ENCODE measurements around the gene CDC25B.

CDC25B gene

GRCh38 chr20:3804781-3805180, 8.7 kb downstream of the CDC25B start:
- Histone ChIP-seq H3K4me2 (ENCODE audit: low read length) (no peak overlapping the region), H4K5ac (ENCODE audit: low read length) (no peak overlapping the region), H2BK5ac (ENCODE audit: low read length) (no peak overlapping the region), H3K36me3 (ENCODE audit: control insufficient read depth, insufficient read depth, low read length) (peaks cover 10% of the 10 kb centered on the region), H3K27ac (ENCODE audit: low read depth, low read length) (no peak overlapping the region), H3K23ac (ENCODE audit: low read length) (no peak overlapping the region), H4K8ac (ENCODE audit: low read depth, low read length) (no peak overlapping the region), H3K18ac (ENCODE audit: low read length) (no peak overlapping the region), H3K56ac (ENCODE audit: low read length) (no peak overlapping the region), H3K79me1 (ENCODE audit: low read length) (no peaks in the 10 kb centered on the region), H3K4ac (ENCODE audit: low read depth, low read length) (no peak overlapping the region), H3K4me3 (ENCODE audit: low read length) (no peak overlapping the region), H3K79me2 (ENCODE audit: control insufficient read depth, insufficient read depth, low read length) (no peaks in the 10 kb centered on the region), H2BK15ac (replicated peaks; ENCODE audit: low read depth) (no peak overlapping the region), H3K4me1 (ENCODE audit: control insufficient read depth, low read depth, low read length) (peaks cover 6% of the 10 kb centered on the region), H3K27me3 (ENCODE audit: insufficient read depth, low read length, poor library complexity) (no peaks in the 10 kb centered on the region), H2BK120ac (ENCODE audit: low read depth, low read length) (no peak overlapping the region), H3K9ac (ENCODE audit: low read length) (no peak overlapping the region), H2AK5ac (ENCODE audit: low read length) (no peak overlapping the region)
- WGBS (ENCODE audit: extremely low coverage, insufficient coverage, low lambda C conversion rate), result no CpG with 5 or more reads among the region's 11 CpGs
- DNase-seq, result no peak

- Histone ChIP-seq H2BK15ac (replicated peaks; ENCODE audit: low read depth) (no peak overlapping the region), H3K36me3 (ENCODE audit: control insufficient read depth, insufficient read depth, low read length) (peaks cover 2% of the 10 kb centered on the region), H2BK5ac (ENCODE audit: low read length) (no peak overlapping the region), H3K79me1 (ENCODE audit: low read length) (no peaks in the 10 kb centered on the region), H4K8ac (ENCODE audit: low read depth, low read length) (no peak overlapping the region), H3K27me3 (ENCODE audit: insufficient read depth, low read length, poor library complexity) (no peaks in the 10 kb centered on the region), H3K79me2 (ENCODE audit: control insufficient read depth, insufficient read depth, low read length) (no peaks in the 10 kb centered on the region), H2BK120ac (ENCODE audit: low read depth, low read length) (no peak overlapping the region), H3K9ac (ENCODE audit: low read length) (no peak overlapping the region), H3K4me2 (ENCODE audit: low read length) (no peak overlapping the region), H3K56ac (ENCODE audit: low read length) (no peak overlapping the region), H3K4ac (ENCODE audit: low read depth, low read length) (no peak overlapping the region), H4K5ac (ENCODE audit: low read length) (no peak overlapping the region), H3K4me1 (ENCODE audit: control insufficient read depth, low read depth, low read length) (no peaks in the 10 kb centered on the region), H3K18ac (ENCODE audit: low read length) (no peak overlapping the region), H2AK5ac (ENCODE audit: low read length) (no peak overlapping the region), H3K4me3 (ENCODE audit: low read length) (no peak overlapping the region), H3K27ac (ENCODE audit: low read depth, low read length) (no peak overlapping the region), H3K23ac (ENCODE audit: low read length) (no peak overlapping the region)
- no peak for DNase-seq
- WGBS (ENCODE audit: extremely low coverage, insufficient coverage, low lambda C conversion rate), result no CpG with 5 or more reads among the region's 3 CpGs
Observed at GRCh38 chr20:3808544-3808943, 12.4 kb downstream of the CDC25B start.

- Histone ChIP-seq H2AK5ac (ENCODE audit: low read length) (no peak overlapping the region), H2BK15ac (replicated peaks; ENCODE audit: low read depth) (no peak overlapping the region), H3K4me2 (ENCODE audit: low read length) (no peak overlapping the region), H2BK5ac (ENCODE audit: low read length) (no peak overlapping the region), H3K79me2 (ENCODE audit: control insufficient read depth, insufficient read depth, low read length) (no peaks in the 10 kb centered on the region), H3K79me1 (ENCODE audit: low read length) (no peaks in the 10 kb centered on the region), H3K4me1 (ENCODE audit: control insufficient read depth, low read depth, low read length) (no peaks in the 10 kb centered on the region), H3K4me3 (ENCODE audit: low read length) (no peak overlapping the region), H3K9ac (ENCODE audit: low read length) (no peak overlapping the region), H3K23ac (ENCODE audit: low read length) (no peak overlapping the region), H3K36me3 (ENCODE audit: control insufficient read depth, insufficient read depth, low read length) (no peaks in the 10 kb centered on the region), H2BK120ac (ENCODE audit: low read depth, low read length) (no peak overlapping the region), H4K5ac (ENCODE audit: low read length) (no peak overlapping the region), H3K18ac (ENCODE audit: low read length) (no peak overlapping the region), H3K4ac (ENCODE audit: low read depth, low read length) (no peak overlapping the region), H3K56ac (ENCODE audit: low read length) (peak overlapping the region; percentile 2), H3K27ac (ENCODE audit: low read depth, low read length) (no peak overlapping the region), H4K8ac (ENCODE audit: low read depth, low read length) (no peak overlapping the region), H3K27me3 (ENCODE audit: insufficient read depth, low read length, poor library complexity) (no peaks in the 10 kb centered on the region)
- no CpG with 5 or more reads among the region's 20 CpGs for WGBS (ENCODE audit: extremely low coverage, insufficient coverage, low lambda C conversion rate)
- DNase-seq, result no peak
Observed at GRCh38 chr20:3811467-3812258, 15.6 kb downstream of the CDC25B start.

- H4K8ac ChIP-seq (ENCODE audit: low read depth, low read length), result no peak overlapping the region
- no peaks in the 10 kb centered on the region for H3K79me2 ChIP-seq (ENCODE audit: control insufficient read depth, insufficient read depth, low read length)
- no peaks in the 10 kb centered on the region for H3K79me1 ChIP-seq (ENCODE audit: low read length)
- H3K36me3 ChIP-seq (ENCODE audit: control insufficient read depth, insufficient read depth, low read length), result no peaks in the 10 kb centered on the region
- WGBS (ENCODE audit: extremely low coverage, insufficient coverage, low lambda C conversion rate), result no CpG with 5 or more reads among the region's 9 CpGs
- no peak overlapping the region for H2BK120ac ChIP-seq (ENCODE audit: low read depth, low read length)
- H2BK15ac ChIP-seq (replicated peaks; ENCODE audit: low read depth), result no peak overlapping the region
- DNase-seq, result no peak
- no peak overlapping the region for H3K23ac ChIP-seq (ENCODE audit: low read length)
- no peak overlapping the region for H3K56ac ChIP-seq (ENCODE audit: low read length)
- H2BK5ac ChIP-seq (ENCODE audit: low read length), result no peak overlapping the region
- no peak overlapping the region for H4K5ac ChIP-seq (ENCODE audit: low read length)
- H3K4me1 ChIP-seq (ENCODE audit: control insufficient read depth, low read depth, low read length), result no peaks in the 10 kb centered on the region
- H2AK5ac ChIP-seq (ENCODE audit: low read length), result no peak overlapping the region
- no peak overlapping the region for H3K4ac ChIP-seq (ENCODE audit: low read depth, low read length)
- no peak overlapping the region for H3K27ac ChIP-seq (ENCODE audit: low read depth, low read length)
- H3K4me3 ChIP-seq (ENCODE audit: low read length), result no peak overlapping the region
- H3K18ac ChIP-seq (ENCODE audit: low read length), result no peak overlapping the region
- H3K9ac ChIP-seq (ENCODE audit: low read length), result no peak overlapping the region
- H3K27me3 ChIP-seq (ENCODE audit: insufficient read depth, low read length, poor library complexity), result no peaks in the 10 kb centered on the region
- H3K4me2 ChIP-seq (ENCODE audit: low read length), result no peak overlapping the region
Observed at GRCh38 chr20:3812259-3812681, 16.2 kb downstream of the CDC25B start.

GRCh38 chr20:3812975-3813847, 17.1 kb downstream of the CDC25B start:
- H3K27me3 ChIP-seq (ENCODE audit: insufficient read depth, low read length, poor library complexity), result no peaks in the 10 kb centered on the region
- DNase-seq, result no peak
- no peak overlapping the region for H2BK5ac ChIP-seq (ENCODE audit: low read length)
- no peak overlapping the region for H3K27ac ChIP-seq (ENCODE audit: low read depth, low read length)
- no peak overlapping the region for H2AK5ac ChIP-seq (ENCODE audit: low read length)
- no peak overlapping the region for H3K4me3 ChIP-seq (ENCODE audit: low read length)
- no peak overlapping the region for H2BK15ac ChIP-seq (replicated peaks; ENCODE audit: low read depth)
- H3K4me2 ChIP-seq (ENCODE audit: low read length), result no peak overlapping the region
- no peak overlapping the region for H3K23ac ChIP-seq (ENCODE audit: low read length)
- no peaks in the 10 kb centered on the region for H3K4me1 ChIP-seq (ENCODE audit: control insufficient read depth, low read depth, low read length)
- no peak overlapping the region for H3K56ac ChIP-seq (ENCODE audit: low read length)
- no peak overlapping the region for H4K8ac ChIP-seq (ENCODE audit: low read depth, low read length)
- WGBS (ENCODE audit: extremely low coverage, insufficient coverage, low lambda C conversion rate), result no CpG with 5 or more reads among the region's 8 CpGs
- H3K79me1 ChIP-seq (ENCODE audit: low read length), result no peaks in the 10 kb centered on the region
- no peaks in the 10 kb centered on the region for H3K79me2 ChIP-seq (ENCODE audit: control insufficient read depth, insufficient read depth, low read length)
- no peak overlapping the region for H3K4ac ChIP-seq (ENCODE audit: low read depth, low read length)
- H3K18ac ChIP-seq (ENCODE audit: low read length), result no peak overlapping the region
- no peak overlapping the region for H2BK120ac ChIP-seq (ENCODE audit: low read depth, low read length)
- H4K5ac ChIP-seq (ENCODE audit: low read length), result no peak overlapping the region
- no peaks in the 10 kb centered on the region for H3K36me3 ChIP-seq (ENCODE audit: control insufficient read depth, insufficient read depth, low read length)
- no peak overlapping the region for H3K9ac ChIP-seq (ENCODE audit: low read length)
